Activated CD4-positive, alpha-beta T cell treated with anti-CD3 and anti-CD28 coated beads for 48 hours (primary cell): ENCODE results near the gene PLEKHA6.

Source experiments
- DNase-seq: peaks from one replicate; pipeline ENCODE4 v3.0.0-alpha.2; 2020

PLEKHA6 gene

GRCh38 chr1:204203206-204203767 lies 156.4 kb downstream of the PLEKHA6 start:
- DNase-seq = no peak

GRCh38 chr1:204202481-204202880 lies 157.2 kb downstream of the PLEKHA6 start:
- DNase-seq = no peak

GRCh38 chr1:204201348-204202040 lies 158.2 kb downstream of the PLEKHA6 start:
- DNase-seq = no peak

- no peak for DNase-seq
These were observed 160.2 kb downstream of the PLEKHA6 start for GRCh38 chr1:204199579-204199978.

GRCh38 chr1:204198348-204199340 lies 161.1 kb downstream of the PLEKHA6 start:
- no peak for DNase-seq

GRCh38 chr1:204197068-204197467 lies 162.7 kb downstream of the PLEKHA6 start:
- no peak for DNase-seq

GRCh38 chr1:204196068-204196795 lies 163.5 kb downstream of the PLEKHA6 start, which contains the start of gene KISS1:
KISS1 (minus strand) TSS chr1:204196491; CDS start chr1:204192876, 3,615 bp downstream.
- DNase-seq = no peak

- no peak for DNase-seq
These were observed 165.0 kb downstream of the PLEKHA6 start for GRCh38 chr1:204194771-204195170.

GRCh38 chr1:204194080-204194479 lies 165.6 kb downstream of the PLEKHA6 start:
- DNase-seq = no peak

GRCh38 chr1:204192589-204193352 lies 167.0 kb downstream of the PLEKHA6 start:
- no peak for DNase-seq

- no peak for DNase-seq
These were observed 167.7 kb downstream of the PLEKHA6 start for GRCh38 chr1:204192046-204192445.

- no peak for DNase-seq
These were observed 168.3 kb downstream of the PLEKHA6 start for GRCh38 chr1:204191456-204191855.

GRCh38 chr1:204190212-204191211 lies 169.2 kb downstream of the PLEKHA6 start:
- peak; percentile 15 for DNase-seq

- DNase-seq = peak; percentile 11
These were observed 170.6 kb downstream of the PLEKHA6 start for GRCh38 chr1:204188959-204189639.

- DNase-seq = no peak
These were observed 173.1 kb downstream of the PLEKHA6 start for GRCh38 chr1:204186597-204186996.

- DNase-seq = no peak
These were observed 178.6 kb downstream of the PLEKHA6 start for GRCh38 chr1:204181116-204181515.

- DNase-seq = no peak
These were observed 179.6 kb downstream of the PLEKHA6 start for GRCh38 chr1:204180133-204180532.

- no peak for DNase-seq
These were observed 181.0 kb downstream of the PLEKHA6 start for GRCh38 chr1:204178487-204179281.

- DNase-seq = no peak
These were observed 182.6 kb downstream of the PLEKHA6 start for GRCh38 chr1:204177133-204177532.
